NCI-H2196 treated with DMSO at 0.1 percent for 48 hours (cell line): ENCODE results near the gene CCL7.
"Not testable (repeated sequence)": the region's sequence is repeated elsewhere in the genome, so short reads cannot be mapped to it uniquely, and the experiment has no call there.

Source experiments
- DNase-seq: peaks from one replicate; lab custom pipeline; 2025; ENCODE audit not compliant: unreplicated experiment; lab: John Stamatoyannopoulos, UW

Gene CCL7

GRCh38 chr17:34269969-34270368, at the start of gene CCL7:
TSS of gene CCL7 (plus strand) at chr17:34270221. CDS start at chr17:34270291, 70 bp downstream.
- DNase-seq = no peak

- no peak for DNase-seq
These were observed 49.1 kb upstream of the CCL7 start for GRCh38 chr17:34220752-34221395.

- no peak for DNase-seq
These were observed 48.6 kb upstream of the CCL7 start for GRCh38 chr17:34221411-34221810.

GRCh38 chr17:34222722-34223497, 47.1 kb upstream of the CCL7 start:
- no peak for DNase-seq

- DNase-seq = no peak
These were observed 45.0 kb upstream of the CCL7 start for GRCh38 chr17:34225046-34225445.

GRCh38 chr17:34226011-34226743, 43.8 kb upstream of the CCL7 start:
- no peak for DNase-seq

GRCh38 chr17:34226744-34227034, 43.3 kb upstream of the CCL7 start:
- no peak for DNase-seq

GRCh38 chr17:34227293-34227692, 42.7 kb upstream of the CCL7 start:
- not testable (repeated sequence) for DNase-seq

GRCh38 chr17:34227707-34228106, 42.3 kb upstream of the CCL7 start:
- no peak for DNase-seq

- DNase-seq = no peak
These were observed 41.2 kb upstream of the CCL7 start for GRCh38 chr17:34228781-34229180.

GRCh38 chr17:34230342-34230741, 39.7 kb upstream of the CCL7 start:
- no peak for DNase-seq

GRCh38 chr17:34234616-34235015, 35.4 kb upstream of the CCL7 start:
- DNase-seq = no peak

- no peak for DNase-seq
These were observed 34.5 kb upstream of the CCL7 start for GRCh38 chr17:34235389-34236028.

- no peak for DNase-seq
These were observed 33.6 kb upstream of the CCL7 start for GRCh38 chr17:34236281-34236892.

GRCh38 chr17:34237458-34237857, 32.6 kb upstream of the CCL7 start:
- no peak for DNase-seq

GRCh38 chr17:34241062-34241461, 29.0 kb upstream of the CCL7 start:
- DNase-seq = no peak

- DNase-seq = no peak
These were observed 27.2 kb upstream of the CCL7 start for GRCh38 chr17:34242587-34243363.

GRCh38 chr17:34243364-34244320, 26.4 kb upstream of the CCL7 start:
- DNase-seq = no peak

- DNase-seq = no peak
These were observed 24.6 kb upstream of the CCL7 start for GRCh38 chr17:34245351-34245905.
